ENCODE measurements around the gene PTPRK.

Gene PTPRK

DNA sequence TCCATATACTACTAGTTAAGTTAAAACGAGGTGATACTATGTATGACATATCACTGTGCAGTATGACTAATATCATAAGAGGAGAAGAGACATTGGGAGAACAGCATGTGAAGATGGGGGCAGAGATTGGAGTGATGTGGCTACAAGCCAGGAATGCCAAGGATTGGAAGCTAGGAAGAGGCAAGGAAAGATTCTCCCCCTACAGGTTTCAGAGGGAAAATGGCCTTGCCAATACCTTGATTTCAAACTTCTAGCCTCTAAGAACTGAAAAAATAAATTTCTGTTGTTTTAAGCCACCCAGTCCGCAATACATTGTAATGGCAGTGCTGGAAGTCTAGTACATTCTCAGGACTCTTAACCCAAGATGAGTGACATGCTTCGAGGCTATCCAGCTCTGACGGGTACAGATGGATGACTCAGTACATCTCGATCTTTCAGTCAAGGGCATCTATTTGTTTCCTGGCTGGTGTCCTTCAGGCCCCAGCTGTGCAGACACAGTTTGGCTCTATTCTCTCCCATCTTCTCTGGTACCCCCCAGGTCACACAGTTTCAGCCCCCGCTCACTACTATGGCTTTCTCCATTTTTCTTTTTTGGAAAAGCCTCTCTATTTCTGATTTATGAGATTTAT, 564.0 kb downstream of the PTPRK start:
- Histone ChIP-seq H4K20me1 (ENCODE audit: insufficient read depth, low read length) (no peaks in the 10 kb centered on the region), H3K9me3 (ENCODE audit: insufficient read depth, low read length) (no peaks in the 10 kb centered on the region), H3K4me1 (ENCODE audit: low read length) (peaks cover 6% of the 10 kb centered on the region), H3K27me3 (ENCODE audit: low read depth, low read length) (no peaks in the 10 kb centered on the region), H3K4me2 (ENCODE audit: low read length) (no peak overlapping the region), H3K9ac (ENCODE audit: low read length) (no peak overlapping the region), H2AFZ (ENCODE audit: low read depth, low read length) (no peak overlapping the region), H3K36me3 (replicated peaks; ENCODE audit: low read depth, low read length) (no peaks in the 10 kb centered on the region), H3K27ac (ENCODE audit: low read length) (no peak overlapping the region), H3K4me3 (ENCODE audit: low read length) (no peak overlapping the region), H3K79me2 (ENCODE audit: low read length) (no peaks in the 10 kb centered on the region)
- no peak for TF ChIP-seq EZH2phosphoT487 (IDR thresholded peaks at IDR 0.05; ENCODE audit: low read depth)
- TF ChIP-seq, protein P1, sequence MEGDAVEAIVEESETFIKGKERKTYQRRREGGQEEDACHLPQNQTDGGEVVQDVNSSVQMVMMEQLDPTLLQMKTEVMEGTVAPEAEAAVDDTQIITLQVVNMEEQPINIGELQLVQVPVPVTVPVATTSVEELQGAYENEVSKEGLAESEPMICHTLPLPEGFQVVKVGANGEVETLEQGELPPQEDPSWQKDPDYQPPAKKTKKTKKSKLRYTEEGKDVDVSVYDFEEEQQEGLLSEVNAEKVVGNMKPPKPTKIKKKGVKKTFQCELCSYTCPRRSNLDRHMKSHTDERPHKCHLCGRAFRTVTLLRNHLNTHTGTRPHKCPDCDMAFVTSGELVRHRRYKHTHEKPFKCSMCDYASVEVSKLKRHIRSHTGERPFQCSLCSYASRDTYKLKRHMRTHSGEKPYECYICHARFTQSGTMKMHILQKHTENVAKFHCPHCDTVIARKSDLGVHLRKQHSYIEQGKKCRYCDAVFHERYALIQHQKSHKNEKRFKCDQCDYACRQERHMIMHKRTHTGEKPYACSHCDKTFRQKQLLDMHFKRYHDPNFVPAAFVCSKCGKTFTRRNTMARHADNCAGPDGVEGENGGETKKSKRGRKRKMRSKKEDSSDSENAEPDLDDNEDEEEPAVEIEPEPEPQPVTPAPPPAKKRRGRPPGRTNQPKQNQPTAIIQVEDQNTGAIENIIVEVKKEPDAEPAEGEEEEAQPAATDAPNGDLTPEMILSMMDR (IDR thresholded peaks at IDR 0.05; ENCODE audit: low read depth, low read length): no peak

DNA sequence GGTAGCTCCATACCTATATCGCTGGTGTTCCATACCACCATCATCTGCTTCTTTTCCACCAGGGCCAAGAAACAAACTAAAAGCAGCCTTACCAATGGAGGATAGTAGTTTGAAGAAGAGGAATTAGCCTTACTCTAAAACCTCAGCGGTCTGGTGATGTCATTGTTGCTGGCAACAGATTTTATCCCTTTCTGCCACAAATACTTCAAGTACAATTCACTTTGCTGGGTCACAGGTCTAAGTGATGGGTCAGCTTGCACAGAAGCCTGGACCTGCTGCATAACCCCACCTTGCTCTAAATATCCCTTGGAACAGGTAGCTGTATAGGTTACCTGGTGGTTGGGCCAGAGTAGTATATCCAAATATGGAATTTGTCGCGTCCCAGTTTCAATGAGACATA, 566.3 kb downstream of the PTPRK start:
- peaks cover 15% of the 10 kb centered on the region for H3K4me1 ChIP-seq (ENCODE audit: low read length)
- H2AFZ ChIP-seq (ENCODE audit: low read depth, low read length): no peak overlapping the region
- no peaks in the 10 kb centered on the region for H3K27me3 ChIP-seq (ENCODE audit: low read depth, low read length)
- H3K4me2 ChIP-seq (ENCODE audit: low read length): no peak overlapping the region
- H4K20me1 ChIP-seq (ENCODE audit: insufficient read depth, low read length): no peaks in the 10 kb centered on the region
- no peak overlapping the region for H3K9ac ChIP-seq (ENCODE audit: low read length)
- H3K79me2 ChIP-seq (ENCODE audit: low read length): no peaks in the 10 kb centered on the region
- H3K36me3 ChIP-seq (replicated peaks; ENCODE audit: low read depth, low read length): no peaks in the 10 kb centered on the region
- TF ChIP-seq EZH2phosphoT487 (IDR thresholded peaks at IDR 0.05; ENCODE audit: low read depth): no peak
- TF ChIP-seq, protein P1 (IDR thresholded peaks at IDR 0.05; ENCODE audit: low read depth, low read length): no peak
- H3K9me3 ChIP-seq (ENCODE audit: insufficient read depth, low read length): no peaks in the 10 kb centered on the region
- H3K4me3 ChIP-seq (ENCODE audit: low read length): no peak overlapping the region
- H3K27ac ChIP-seq (ENCODE audit: low read length): no peak overlapping the region

DNA sequence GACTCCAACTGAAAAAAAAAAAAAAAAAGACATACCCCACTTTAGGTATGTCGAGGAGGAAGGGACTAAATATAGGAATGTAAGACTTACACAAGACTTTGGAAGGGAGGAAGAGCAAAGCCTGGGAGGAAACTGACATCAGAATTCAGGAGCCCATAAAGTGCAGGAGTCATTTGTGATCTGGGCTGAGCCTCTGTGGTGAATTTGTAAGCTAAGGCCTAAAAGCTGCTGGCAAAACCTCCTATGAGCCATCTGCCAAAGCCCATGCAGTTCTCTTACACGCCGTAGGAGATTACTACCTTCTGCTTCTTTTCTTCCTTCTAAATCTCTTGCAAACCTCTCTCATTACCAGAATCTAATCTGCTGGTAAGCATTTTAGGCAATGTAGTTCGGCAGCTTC, 567.6 kb downstream of the PTPRK start:
- Histone ChIP-seq H3K9ac (ENCODE audit: low read length) (no peak overlapping the region), H3K9me3 (ENCODE audit: insufficient read depth, low read length) (no peaks in the 10 kb centered on the region), H3K4me1 (ENCODE audit: low read length) (peaks cover 15% of the 10 kb centered on the region), H3K4me2 (ENCODE audit: low read length) (no peak overlapping the region), H3K4me3 (ENCODE audit: low read length) (no peak overlapping the region), H3K27ac (ENCODE audit: low read length) (no peak overlapping the region), H4K20me1 (ENCODE audit: insufficient read depth, low read length) (no peaks in the 10 kb centered on the region), H3K36me3 (replicated peaks; ENCODE audit: low read depth, low read length) (no peaks in the 10 kb centered on the region), H3K27me3 (ENCODE audit: low read depth, low read length) (no peaks in the 10 kb centered on the region), H2AFZ (ENCODE audit: low read depth, low read length) (no peak overlapping the region), H3K79me2 (ENCODE audit: low read length) (no peaks in the 10 kb centered on the region)
- no peak for TF ChIP-seq EZH2phosphoT487 (IDR thresholded peaks at IDR 0.05; ENCODE audit: low read depth)
- TF ChIP-seq, protein P1 (IDR thresholded peaks at IDR 0.05; ENCODE audit: low read depth, low read length): no peak

DNA sequence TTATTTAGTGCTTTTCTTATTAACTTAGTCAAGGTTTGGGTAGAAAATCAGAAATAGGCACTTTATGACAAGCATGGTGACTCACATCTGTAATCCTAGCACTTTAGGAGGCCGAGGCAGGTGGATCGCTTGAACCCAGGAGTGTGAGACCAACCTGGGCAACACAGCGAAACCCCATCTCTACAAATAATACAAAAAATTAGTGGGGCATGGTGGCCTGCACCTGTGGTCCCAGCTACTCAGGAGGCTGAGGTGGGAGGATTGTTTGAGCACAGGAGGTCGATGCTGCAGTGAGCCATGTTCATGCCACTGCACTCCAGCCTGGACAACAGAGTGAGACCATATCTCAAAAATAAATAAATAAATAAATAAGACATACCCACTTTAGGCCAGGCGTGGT, 568.2 kb downstream of the PTPRK start:
- no peaks in the 10 kb centered on the region for H3K27me3 ChIP-seq (ENCODE audit: low read depth, low read length)
- no peaks in the 10 kb centered on the region for H4K20me1 ChIP-seq (ENCODE audit: insufficient read depth, low read length)
- no peak overlapping the region for H2AFZ ChIP-seq (ENCODE audit: low read depth, low read length)
- H3K9ac ChIP-seq (ENCODE audit: low read length): no peak overlapping the region
- H3K79me2 ChIP-seq (ENCODE audit: low read length): no peaks in the 10 kb centered on the region
- H3K9me3 ChIP-seq (ENCODE audit: insufficient read depth, low read length): no peaks in the 10 kb centered on the region
- no peak overlapping the region for H3K4me3 ChIP-seq (ENCODE audit: low read length)
- H3K4me1 ChIP-seq (ENCODE audit: low read length): peaks cover 17% of the 10 kb centered on the region
- no peak overlapping the region for H3K27ac ChIP-seq (ENCODE audit: low read length)
- H3K4me2 ChIP-seq (ENCODE audit: low read length): no peak overlapping the region
- H3K36me3 ChIP-seq (replicated peaks; ENCODE audit: low read depth, low read length): no peaks in the 10 kb centered on the region
- TF ChIP-seq, protein P1 (IDR thresholded peaks at IDR 0.05; ENCODE audit: low read depth, low read length): no peak
- TF ChIP-seq EZH2phosphoT487 (IDR thresholded peaks at IDR 0.05; ENCODE audit: low read depth): no peak

All from OCI-LY3 (cell line).